Neuronal stem cell (in vitro differentiated cells): ENCODE results near the gene PGC.
A peak's percentile ranks its signal among the peaks of the same experiment; 100 is the strongest.

Experiments used
- DNase-seq: peaks from one replicate; pipeline ENCODE4 v3.0.0-alpha.2; 2013; ENCODE audit warnings: low spot score
- H2AFZ ChIP-seq: one replicate; pipeline ENCODE4 v1.6.1; 2013; ENCODE audit warnings: mild to moderate bottlenecking, low read length, inconsistent platforms
- H2AK5ac ChIP-seq: 2 replicates; pipeline ENCODE4 v1.6.1; 2013; ENCODE audit warnings: low read depth, mild to moderate bottlenecking, inconsistent platforms, low read length, moderate library complexity, mixed read lengths
- H2BK120ac ChIP-seq: 2 replicates; pipeline ENCODE4 v1.6.1; 2013; ENCODE audit warnings: low read depth, mild to moderate bottlenecking, inconsistent platforms, low read length, moderate library complexity, mixed read lengths
- H2BK12ac ChIP-seq: one replicate; pipeline ENCODE4 v1.6.1; 2013; ENCODE audit warnings: low read length, inconsistent platforms
- H2BK15ac ChIP-seq: 2 replicates; pipeline ENCODE4 v1.6.1; 2013; ENCODE audit warnings: mild to moderate bottlenecking, low read length, inconsistent platforms, mixed read lengths
- H2BK5ac ChIP-seq: one replicate; pipeline ENCODE4 v1.6.1; 2013; ENCODE audit warnings: inconsistent platforms, mild to moderate bottlenecking, low read length, moderate library complexity
- H3K14ac ChIP-seq: one replicate; pipeline ENCODE4 v1.6.1; 2013; ENCODE audit warnings: low read length, inconsistent platforms
- H3K18ac ChIP-seq: 2 replicates; pipeline ENCODE4 v1.6.1; 2013; ENCODE audit warnings: low read length, inconsistent platforms
- H3K23ac ChIP-seq: 2 replicates; pipeline ENCODE4 v1.6.1; 2013; ENCODE audit warnings: low read depth, mild to moderate bottlenecking, mixed read lengths, low read length, inconsistent platforms; ENCODE audit not compliant: poor library complexity
- H3K27ac ChIP-seq: replicated peaks from 3 replicates; pipeline ENCODE4 v1.5.1; 2013; ENCODE audit warnings: low read length, inconsistent platforms
- H3K27me3 ChIP-seq, 3 experiments: 2 replicates each; pipeline ENCODE4 v1.6.1; 2013; ENCODE audit warnings: low read length in 3 of 3, mild to moderate bottlenecking in 2 of 3, inconsistent platforms in 1 of 3, low read depth in 1 of 3, mixed read lengths in 1 of 3, moderate library complexity in 1 of 3; ENCODE audit not compliant: control insufficient read depth in 3 of 3, insufficient read depth in 3 of 3
- H3K36me3 ChIP-seq, 2 donors: replicated peaks in 1 of 2; 2 replicates each; pipeline ENCODE4 v1.6.1; 2013; ENCODE audit warnings: low read length in 2 of 2; ENCODE audit not compliant: control insufficient read depth in 2 of 2, insufficient read depth in 2 of 2
- H3K4ac ChIP-seq: 2 replicates; pipeline ENCODE4 v1.6.1; 2013; ENCODE audit warnings: inconsistent platforms, mild to moderate bottlenecking, low read length, moderate library complexity
- H3K4me1 ChIP-seq, 2 donors: 1 replicate in 1 of 2; 2 replicates in 1 of 2; pipeline ENCODE4 v1.6.1; 2013; ENCODE audit warnings: low read length in 2 of 2, low read depth in 1 of 2; ENCODE audit not compliant: control insufficient read depth in 2 of 2, insufficient read depth in 1 of 2
- H3K4me2 ChIP-seq: one replicate; pipeline ENCODE4 v1.6.1; 2013; ENCODE audit warnings: mild to moderate bottlenecking, low read length, inconsistent platforms; ENCODE audit not compliant: insufficient read depth, poor library complexity, severe bottlenecking
- H3K4me3 ChIP-seq, 2 donors: 2 replicates each; pipeline ENCODE4 v1.5.1; 2013; ENCODE audit warnings: low read length in 2 of 2, mild to moderate bottlenecking in 2 of 2, inconsistent platforms in 1 of 2, moderate library complexity in 1 of 2
- H3K79me1 ChIP-seq: one replicate; pipeline ENCODE4 v1.6.1; 2013; ENCODE audit warnings: low read depth, mild to moderate bottlenecking, inconsistent platforms, low read length, moderate library complexity
- H3K9ac ChIP-seq: one replicate; pipeline ENCODE4 v1.6.1; 2013; ENCODE audit warnings: mild to moderate bottlenecking, low read depth, low read length, inconsistent platforms; ENCODE audit not compliant: poor library complexity
- H3K9me3 ChIP-seq, 2 donors: replicated peaks in 1 of 2; 2 replicates each; pipeline versions ENCODE3 to v1.6.1; 2013; ENCODE audit warnings: low read length in 2 of 2, mild to moderate bottlenecking in 2 of 2, inconsistent platforms in 1 of 2, low read depth in 1 of 2, mixed read lengths in 1 of 2, moderate library complexity in 1 of 2; ENCODE audit not compliant: control insufficient read depth in 2 of 2, insufficient read depth in 1 of 2
- H4K8ac ChIP-seq: one replicate; pipeline ENCODE4 v1.6.1; 2013; ENCODE audit warnings: low read depth, mild to moderate bottlenecking, inconsistent platforms, low read length, moderate library complexity
- H4K91ac ChIP-seq: one replicate; pipeline ENCODE4 v1.6.1; 2013; ENCODE audit warnings: low read length, low read depth, mild to moderate bottlenecking, inconsistent platforms; ENCODE audit not compliant: poor library complexity
- WGBS, 2 donors: extraction: QIAGEN DNeasy Blood & Tissue Kit; methylation state at CpG; one replicate each; pipeline ENCODE4 v1.1.7; 2013; ENCODE audit warnings: missing lambda C conversion rate in 2 of 2, mixed read lengths in 1 of 2; ENCODE audit not compliant: insufficient read length in 2 of 2, insufficient replicate concordance in 1 of 2; ENCODE audit errors: extremely low coverage in 2 of 2; 5-methylcytosine and 5-hydroxymethylcytosine counted together

The PGC gene

DNA sequence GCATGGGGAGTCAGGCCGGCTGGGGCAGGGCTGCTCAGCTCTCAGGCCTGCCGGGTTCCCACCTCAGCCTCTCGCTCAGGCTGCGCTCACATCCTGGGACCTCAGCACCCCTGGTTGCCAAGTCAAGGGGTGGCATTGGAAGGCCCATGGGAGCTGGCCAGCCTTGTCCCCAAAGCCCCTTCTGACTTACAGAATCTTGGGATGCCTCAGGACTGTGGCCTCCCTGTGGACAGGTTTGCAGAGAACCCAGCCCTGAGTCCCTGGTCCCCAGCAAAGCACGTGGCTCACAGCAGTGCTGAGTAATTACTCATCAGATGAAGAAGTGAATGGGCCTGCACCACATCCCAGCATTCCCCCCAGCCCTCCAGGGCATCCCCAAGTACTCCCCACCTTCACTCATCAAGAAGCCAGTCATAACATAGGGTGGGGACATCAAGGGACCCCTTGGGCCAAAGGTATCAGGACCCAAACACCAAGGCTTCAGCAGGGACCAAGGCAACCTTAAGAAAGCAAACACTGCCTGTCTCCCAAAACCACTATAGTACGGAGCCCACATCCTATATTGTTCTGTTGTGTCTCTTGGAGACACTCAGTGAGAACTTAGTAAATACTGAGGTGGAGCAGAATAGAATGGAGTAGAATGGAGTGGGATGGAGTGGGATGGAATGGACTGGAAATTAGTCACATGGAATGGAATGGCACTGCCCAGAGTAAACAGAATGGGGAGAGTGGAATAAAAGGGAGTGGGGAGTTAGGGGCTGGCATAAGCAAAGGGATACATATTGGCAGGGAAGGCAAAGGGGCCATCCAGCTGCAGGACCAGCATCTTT lies 3.6 kb downstream of the PGC start:
- DNase-seq: no peak
- no peak overlapping the region for H3K4ac ChIP-seq
- H2BK5ac ChIP-seq: no peak overlapping the region
- no peaks in the 10 kb centered on the region for H3K79me1 ChIP-seq
- no peak overlapping the region for H3K4me3 ChIP-seq
- no peak overlapping the region for H3K14ac ChIP-seq
- H2BK120ac ChIP-seq: no peak overlapping the region
- no peak overlapping the region for H2BK12ac ChIP-seq
- peak overlapping the region; percentile 46 for H2BK15ac ChIP-seq
- H3K23ac ChIP-seq: no peak overlapping the region
- WGBS, 2 donors: no CpG with 5 or more reads among the region's 6 CpGs
- no peak overlapping the region for H3K4me2 ChIP-seq
- peaks cover 0 to 7% of the 10 kb centered on the region in 2 donors for H3K4me1 ChIP-seq
- H3K36me3 ChIP-seq: no peaks in the 10 kb centered on the region
- H2AK5ac ChIP-seq: no peak overlapping the region
- peaks cover 0 to 47% (median 0%) of the 10 kb centered on the region in 3 experiments for H3K27me3 ChIP-seq
- no peak overlapping the region for H3K18ac ChIP-seq
- no peak overlapping the region for H2AFZ ChIP-seq
- peaks cover 0 to 2% of the 10 kb centered on the region in 2 donors for H3K9me3 ChIP-seq
- no peak overlapping the region for H4K91ac ChIP-seq
- H3K9ac ChIP-seq: no peak overlapping the region
- no peak overlapping the region for H4K8ac ChIP-seq
- H3K27ac ChIP-seq: no peak overlapping the region

DNA sequence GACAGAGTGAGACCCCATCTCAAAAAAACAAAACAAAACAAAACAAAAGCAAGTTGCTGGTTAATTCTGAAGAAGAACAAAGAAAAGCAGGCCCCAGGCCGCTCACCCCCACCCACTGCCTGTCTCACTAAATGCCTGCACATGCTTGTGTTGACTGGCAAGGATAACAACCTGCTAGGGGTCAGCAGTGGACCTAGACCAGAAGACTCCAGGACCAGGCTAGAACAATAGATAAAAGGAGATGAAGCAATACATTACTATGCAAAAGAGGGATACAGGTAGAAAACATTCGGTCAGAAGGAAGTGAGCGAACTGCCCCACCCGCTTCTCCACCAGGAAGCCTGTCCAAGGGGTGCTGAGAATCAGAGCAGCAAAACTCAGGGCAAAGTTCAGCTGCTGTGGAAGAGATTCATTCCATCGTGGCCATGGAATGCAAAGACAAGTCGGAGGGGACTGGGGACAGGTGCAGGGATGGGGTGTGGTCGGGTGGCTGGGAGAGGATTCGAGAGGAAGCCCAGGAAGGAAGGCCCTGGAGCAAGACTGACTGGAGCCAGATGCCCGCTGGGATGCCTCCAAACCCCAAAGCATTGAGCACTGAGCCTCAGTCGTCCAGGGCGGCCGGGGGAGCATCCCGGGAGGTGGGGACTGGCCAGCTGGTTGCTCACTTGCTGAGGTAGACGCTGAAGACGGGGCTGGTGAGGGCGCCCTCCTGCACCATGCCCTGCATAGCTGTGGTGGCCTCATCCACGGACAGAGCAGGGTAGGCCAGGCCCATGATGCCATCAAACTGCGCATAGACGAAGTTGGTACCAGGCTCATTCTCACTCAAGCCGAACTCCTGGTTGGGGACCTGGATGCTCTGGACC lies 5.3 kb downstream of the PGC start:
- no peaks in the 10 kb centered on the region for H3K79me1 ChIP-seq
- H3K27ac ChIP-seq: no peak overlapping the region
- WGBS, 2 donors: no CpG with 5 or more reads among the region's 20 CpGs
- no peak overlapping the region for H3K4ac ChIP-seq
- no peak overlapping the region for H4K8ac ChIP-seq
- no peak overlapping the region for H3K4me3 ChIP-seq
- H4K91ac ChIP-seq: no peak overlapping the region
- H3K9me3 ChIP-seq: peaks cover 0 to under 1% of the 10 kb centered on the region in 2 donors
- H2BK12ac ChIP-seq: no peak overlapping the region
- peak overlapping the region; percentile 77 for H2BK15ac ChIP-seq
- H3K23ac ChIP-seq: peak overlapping the region; percentile 71
- DNase-seq: no peak
- peak overlapping the region; percentile 21 for H3K18ac ChIP-seq
- H3K4me1 ChIP-seq: peaks cover 0 to 7% of the 10 kb centered on the region in 2 donors
- no peak overlapping the region for H2BK120ac ChIP-seq
- H3K14ac ChIP-seq: peak overlapping the region; percentile 3
- peak overlapping the region; percentile 49 for H2AK5ac ChIP-seq
- H2AFZ ChIP-seq: no peak overlapping the region
- H3K36me3 ChIP-seq: no peaks in the 10 kb centered on the region
- H3K4me2 ChIP-seq: no peak overlapping the region
- H3K9ac ChIP-seq: no peak overlapping the region
- H3K27me3 ChIP-seq: peaks cover 0 to 36% (median 0%) of the 10 kb centered on the region in 3 experiments
- no peak overlapping the region for H2BK5ac ChIP-seq

DNA sequence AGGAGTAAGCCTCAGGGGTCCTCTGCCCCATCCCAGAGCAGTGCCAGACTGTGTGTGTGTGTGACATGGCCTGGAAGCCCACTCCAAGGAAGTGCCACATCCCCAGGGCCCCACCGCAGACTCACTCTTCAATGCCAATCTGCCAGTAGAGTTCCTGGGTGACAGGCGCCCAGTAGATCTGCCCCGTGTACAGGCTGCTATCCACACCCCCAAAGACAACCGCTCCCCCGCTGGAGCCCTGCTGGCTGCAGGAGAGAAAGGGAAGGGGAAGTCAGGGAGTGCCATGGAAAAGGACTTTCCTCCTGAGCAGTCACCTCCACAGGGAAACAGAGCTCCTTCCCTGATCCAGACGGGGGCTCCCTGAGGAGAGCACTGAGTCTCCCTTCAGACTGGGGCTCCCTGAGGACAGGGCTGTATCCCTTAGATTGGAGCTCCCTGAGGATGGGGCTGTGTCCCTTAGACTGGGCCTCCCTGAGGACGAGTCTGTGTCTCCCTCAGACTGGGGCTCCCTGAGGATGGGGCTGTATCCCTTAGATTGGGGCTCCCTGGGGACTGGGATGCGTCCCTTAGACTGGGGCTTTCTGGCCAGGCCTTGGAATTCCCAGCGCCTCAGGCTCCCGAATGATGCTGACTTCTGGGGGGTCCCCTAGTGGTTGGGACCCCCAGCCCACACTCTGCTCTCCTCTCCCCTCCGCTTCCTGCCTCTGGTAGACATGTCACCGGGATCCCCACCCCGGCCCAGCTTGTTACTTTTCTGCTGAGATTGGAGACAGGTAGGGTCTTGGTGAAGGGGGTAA lies 6.6 kb downstream of the PGC start:
- H3K4me2 ChIP-seq: no peak overlapping the region
- no peak overlapping the region for H2BK5ac ChIP-seq
- WGBS, 2 donors: no CpG with 5 or more reads among the region's 13 CpGs
- no peak overlapping the region for H3K27ac ChIP-seq
- H3K14ac ChIP-seq: peak overlapping the region; percentile 22
- no peak overlapping the region for H3K23ac ChIP-seq
- no peaks in the 10 kb centered on the region for H3K79me1 ChIP-seq
- no peak overlapping the region for H2AFZ ChIP-seq
- DNase-seq: no peak
- no peak overlapping the region for H4K8ac ChIP-seq
- peak overlapping the region; percentile 64 for H2AK5ac ChIP-seq
- H3K9ac ChIP-seq: peak overlapping the region; percentile 1
- H3K9me3 ChIP-seq: no peaks in the 10 kb centered on the region
- peak overlapping the region; percentile 49 for H3K18ac ChIP-seq
- H2BK120ac ChIP-seq: no peak overlapping the region
- no peak overlapping the region for H2BK12ac ChIP-seq
- no peak overlapping the region for H4K91ac ChIP-seq
- peak overlapping the region; percentile 26 for H2BK15ac ChIP-seq
- no peak overlapping the region for H3K4ac ChIP-seq
- H3K27me3 ChIP-seq: peaks cover 0 to 27% (median 0%) of the 10 kb centered on the region in 3 experiments
- no peaks in the 10 kb centered on the region for H3K36me3 ChIP-seq
- H3K4me3 ChIP-seq: no peak overlapping the region
- peaks cover 5 to 13% of the 10 kb centered on the region in 2 donors for H3K4me1 ChIP-seq
